NCI-H1092 treated with DMSO at 0.1 percent for 48 hours (cell line): Measurements from ENCODE around the gene SLC49A3.
"Not testable (repeated sequence)": the region's sequence is repeated elsewhere in the genome, so short reads cannot be mapped to it uniquely, and the experiment has no call there.

Experiments used
- DNase-seq: peaks from one replicate; lab custom pipeline; 2025; lab: John Stamatoyannopoulos, UW

Gene SLC49A3

DNA sequence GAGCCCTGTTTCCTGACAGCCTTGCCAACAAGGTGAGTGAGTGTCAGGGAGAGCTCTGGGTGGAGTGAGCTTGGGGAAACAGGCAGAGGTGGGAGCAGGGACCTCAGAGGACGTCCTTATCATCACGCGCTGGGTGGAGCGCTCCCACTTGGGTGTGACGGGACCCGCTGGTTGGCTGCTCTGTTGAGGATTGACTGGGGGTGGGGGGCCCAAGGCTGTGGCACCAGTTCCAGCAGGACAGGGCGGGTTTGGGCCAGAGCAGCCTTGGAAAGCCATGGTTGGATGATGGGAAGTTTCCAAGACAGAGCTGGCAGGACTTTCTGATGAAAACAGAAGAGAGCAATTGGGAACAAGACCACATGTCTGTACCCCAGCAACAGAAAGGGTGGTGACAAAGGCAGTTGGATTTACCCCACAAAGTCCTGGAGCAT is 13.7 kb upstream of the SLC49A3 start:
- no peak for DNase-seq

DNA sequence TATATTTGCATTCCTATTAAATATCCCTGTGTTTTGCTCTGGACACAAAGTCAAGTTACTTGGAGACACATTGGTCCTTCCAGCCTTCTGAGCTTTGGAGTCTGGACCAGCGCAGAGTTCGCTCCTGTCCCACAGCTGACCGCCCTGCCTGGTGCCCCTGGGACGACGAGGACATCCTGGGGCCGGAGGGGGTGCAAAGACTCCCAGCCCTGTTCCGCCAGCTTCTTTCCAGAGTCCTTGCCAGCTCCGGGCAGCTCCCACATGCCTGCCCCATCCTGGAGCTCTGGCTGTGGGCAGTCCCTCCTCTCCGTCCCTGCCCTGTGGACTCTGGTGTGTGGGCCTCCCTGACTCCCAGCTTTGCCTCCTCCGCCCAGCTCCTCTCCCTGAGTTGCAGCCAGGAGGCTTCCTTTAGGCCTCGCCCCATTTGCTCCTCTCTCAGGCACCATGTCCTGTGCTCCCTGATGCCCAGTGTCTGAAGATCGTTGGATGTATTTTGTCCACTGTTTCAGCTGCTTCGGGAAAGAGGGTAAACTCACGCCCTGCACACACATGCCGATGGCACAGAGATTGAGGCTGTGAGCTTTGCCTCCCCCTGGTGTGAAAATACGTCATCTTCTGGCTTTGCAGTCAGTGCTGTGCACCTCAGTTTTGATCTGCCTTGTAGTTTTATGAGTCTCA is 11.8 kb upstream of the SLC49A3 start:
- no peak for DNase-seq

DNA sequence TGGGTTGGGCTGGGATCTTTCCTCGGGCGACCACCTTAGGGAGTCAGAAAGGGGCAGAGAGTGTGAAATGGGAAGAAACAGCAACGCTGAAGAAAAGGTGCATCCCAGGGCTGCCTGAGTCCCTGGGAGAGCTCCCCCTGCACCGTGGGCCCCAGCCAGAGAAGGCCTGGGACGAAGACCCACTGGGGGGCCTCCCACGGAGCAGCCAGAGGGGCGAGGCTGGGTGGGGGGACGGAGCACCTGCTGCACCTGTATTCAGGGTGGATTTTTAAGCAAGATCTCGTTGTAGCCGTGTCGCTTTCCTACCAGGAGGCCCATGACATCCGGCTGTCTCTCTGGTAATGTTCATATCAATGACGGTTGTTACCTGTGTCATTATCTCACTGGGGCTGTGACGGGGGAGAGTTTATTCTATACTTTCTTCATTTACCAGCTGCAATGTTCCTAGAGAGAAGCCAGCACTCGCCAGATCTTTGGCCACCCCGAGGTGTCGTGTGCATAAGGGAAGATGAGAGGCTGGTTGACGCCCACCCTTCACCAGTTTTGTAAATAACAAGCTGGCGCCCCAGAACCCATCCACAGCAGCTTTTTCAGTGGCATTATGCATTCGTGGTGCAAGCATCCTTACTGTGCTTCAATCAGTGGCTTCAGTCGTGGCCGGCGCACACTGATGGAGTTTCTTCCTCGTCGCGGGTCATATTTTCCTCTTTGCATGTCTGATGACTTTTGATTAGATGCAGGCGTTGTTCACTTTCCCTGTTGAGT is 11.0 kb upstream of the SLC49A3 start:
- no peak for DNase-seq

DNA sequence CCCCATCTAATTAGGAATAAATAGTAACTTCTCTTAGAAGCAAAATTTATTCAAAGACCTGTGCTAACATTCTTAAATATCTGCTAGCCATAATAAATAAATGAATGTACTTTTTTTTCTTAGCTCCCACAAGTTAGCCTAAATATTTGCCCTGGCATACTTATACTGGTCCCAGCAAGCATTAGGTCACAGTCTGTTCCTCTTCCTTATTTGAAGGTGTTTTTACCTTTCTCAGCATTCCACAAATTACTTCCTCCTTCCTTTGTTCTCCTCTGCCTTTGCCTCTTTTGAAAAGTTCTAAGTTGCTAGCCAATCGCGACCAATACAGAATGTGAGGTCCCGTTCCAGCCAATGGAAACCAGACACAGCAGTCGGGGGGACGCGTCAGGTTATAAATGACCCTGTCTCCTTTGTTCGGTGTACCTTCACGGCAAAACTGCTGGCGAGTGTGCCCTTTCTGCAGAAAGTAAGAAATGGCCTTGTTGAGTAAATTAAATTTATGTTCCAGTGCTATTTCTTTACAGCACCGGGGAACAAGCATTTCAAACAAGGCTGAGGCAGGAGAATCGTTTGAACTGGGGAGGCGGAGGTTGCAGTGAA is 5.5 kb upstream of the SLC49A3 start:
- not testable (repeated sequence) for DNase-seq

DNA sequence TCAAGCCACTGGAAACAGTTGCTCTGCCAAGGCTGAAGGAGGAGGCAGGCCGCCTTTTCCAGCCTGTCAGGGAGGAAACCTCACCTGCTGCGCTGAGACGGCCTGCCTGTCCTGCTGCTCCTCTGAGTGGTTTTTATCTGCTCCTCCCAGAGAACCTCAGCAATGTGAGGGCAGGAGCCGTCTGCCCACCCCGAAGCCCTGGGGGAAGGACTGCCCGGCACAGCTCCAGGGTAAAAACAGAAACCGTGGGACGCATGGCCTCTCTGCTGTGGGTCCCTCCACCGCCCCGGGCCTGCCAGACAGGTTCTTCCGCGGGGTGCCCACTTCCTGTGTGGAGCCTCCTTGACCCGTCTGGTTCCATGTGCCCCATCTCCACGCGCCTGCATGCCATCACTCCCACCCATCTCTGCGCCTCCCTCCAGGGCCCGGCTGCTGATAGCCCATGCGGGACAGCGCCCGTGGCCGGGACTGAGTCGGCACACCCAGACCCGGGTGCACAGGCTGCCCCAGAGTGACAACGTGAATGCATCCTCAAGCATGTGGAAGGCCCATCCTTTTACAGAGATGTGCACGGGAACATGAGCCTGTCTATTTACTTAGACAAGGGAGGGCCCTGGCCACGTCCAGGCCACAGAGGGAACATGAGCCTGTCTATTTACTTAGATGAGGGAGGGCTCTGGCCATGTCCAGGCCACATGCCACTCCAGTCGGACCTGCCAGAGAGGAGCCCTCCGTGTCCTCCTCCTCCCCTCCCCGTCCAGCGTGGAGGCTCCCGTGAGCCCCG is 4.0 kb upstream of the SLC49A3 start:
- DNase-seq = no peak

DNA sequence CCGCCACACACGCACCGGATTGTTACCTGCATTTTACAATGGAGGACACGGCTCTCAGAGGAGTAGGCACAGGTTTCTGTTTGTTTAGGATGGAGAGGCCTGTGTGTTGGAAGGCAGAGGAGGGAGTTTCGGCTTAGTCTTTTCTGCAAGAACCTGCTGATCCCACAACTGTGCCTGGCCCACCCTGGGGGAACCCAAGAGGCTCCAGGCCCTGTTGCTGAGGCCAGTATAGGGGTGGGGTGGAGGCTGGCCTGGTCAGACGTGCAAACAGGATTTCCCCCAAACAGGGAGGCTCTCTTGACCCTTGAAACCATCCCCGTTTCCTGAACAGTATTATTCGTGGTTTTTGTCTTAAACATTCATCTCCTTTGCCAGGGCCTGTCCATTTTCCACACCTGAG is 772 bp upstream of the SLC49A3 start:
- no peak for DNase-seq

DNA sequence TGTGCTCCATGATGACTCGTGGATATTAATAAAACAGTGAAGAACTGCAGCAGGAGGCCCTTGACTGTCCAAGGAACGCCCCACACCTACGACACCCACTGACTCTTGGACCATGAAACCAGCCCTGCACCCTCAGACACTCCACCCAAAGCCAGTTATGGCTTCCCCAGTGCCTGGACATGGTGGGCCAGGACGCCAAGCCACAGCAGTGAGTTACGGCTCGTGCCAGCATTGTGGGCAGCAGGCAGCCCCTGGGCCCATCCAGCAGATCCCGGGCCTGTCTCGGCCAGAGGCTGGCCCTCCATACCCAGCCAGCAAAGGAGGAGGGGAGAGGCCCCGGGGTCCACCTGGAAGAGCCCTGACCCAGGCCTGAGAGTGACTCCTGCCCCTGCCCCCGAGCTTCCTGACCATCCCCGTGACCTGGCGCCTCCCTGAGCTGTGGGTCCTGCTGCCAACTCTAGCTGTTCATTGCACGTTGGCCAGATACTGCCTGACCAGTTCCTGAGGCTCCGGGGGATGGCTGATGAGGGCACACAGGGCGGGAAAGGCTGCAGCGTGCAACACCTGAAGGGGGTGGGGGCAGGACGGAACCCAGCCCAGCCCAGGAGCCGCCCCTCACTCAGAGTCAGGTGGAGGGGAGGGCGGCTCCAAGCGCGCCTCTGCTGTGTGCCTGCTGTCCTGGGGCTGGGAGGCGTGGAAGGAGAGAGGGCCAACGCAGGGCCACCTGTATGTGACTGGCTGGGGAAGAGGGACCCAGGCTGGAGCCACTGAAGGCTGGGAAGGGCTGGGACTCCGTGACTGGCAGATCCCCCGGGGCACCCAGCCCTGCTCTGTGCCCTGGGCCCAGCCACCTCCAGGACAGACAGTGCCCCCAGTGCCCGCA is 739 bp downstream of the SLC49A3 start:
- no peak for DNase-seq

DNA sequence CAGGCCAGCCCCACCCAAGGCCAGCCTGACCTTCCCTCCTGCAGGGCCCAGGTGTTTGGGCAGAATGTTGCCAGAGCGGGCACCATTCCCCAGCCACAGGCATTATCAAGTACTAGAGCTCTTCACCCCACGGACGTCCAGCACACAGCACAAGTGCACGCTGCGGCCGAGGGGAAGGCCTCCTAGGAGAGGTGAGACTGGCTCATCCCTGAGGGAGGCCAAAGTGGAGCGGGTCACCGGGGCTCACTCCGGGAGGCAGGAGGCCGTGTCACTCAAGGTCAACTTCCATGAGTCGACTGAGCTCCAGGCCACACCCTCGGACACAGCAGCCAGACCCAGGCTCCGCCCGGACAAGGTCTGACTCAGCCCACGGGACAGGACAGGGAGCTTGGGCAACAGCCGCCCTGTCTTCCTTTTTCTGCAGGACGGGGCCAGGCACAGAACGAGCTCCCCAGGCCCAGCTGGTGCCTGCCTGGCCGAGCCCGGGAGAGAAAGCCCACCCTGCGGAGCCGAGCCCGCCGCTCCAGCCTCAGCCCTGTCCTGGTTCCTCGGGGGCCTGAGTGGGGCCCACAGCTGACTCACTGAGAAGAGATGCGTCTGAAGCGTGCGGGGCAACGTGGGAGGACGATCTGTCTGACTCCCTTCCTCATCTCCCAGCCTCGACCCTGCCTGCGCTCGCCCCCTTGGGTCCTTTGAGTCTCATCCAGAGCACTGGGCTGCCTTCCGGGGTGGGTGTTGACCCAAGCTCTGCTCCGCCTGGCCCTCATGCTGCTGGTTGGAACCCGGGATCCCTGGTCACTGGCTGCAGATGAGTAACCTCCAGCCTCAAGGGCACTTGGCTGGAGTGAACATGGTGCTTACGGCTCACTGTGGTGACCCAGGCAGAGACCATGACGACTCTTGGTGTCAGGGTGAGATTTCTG is 1.6 kb downstream of the SLC49A3 start:
- no peak for DNase-seq

DNA sequence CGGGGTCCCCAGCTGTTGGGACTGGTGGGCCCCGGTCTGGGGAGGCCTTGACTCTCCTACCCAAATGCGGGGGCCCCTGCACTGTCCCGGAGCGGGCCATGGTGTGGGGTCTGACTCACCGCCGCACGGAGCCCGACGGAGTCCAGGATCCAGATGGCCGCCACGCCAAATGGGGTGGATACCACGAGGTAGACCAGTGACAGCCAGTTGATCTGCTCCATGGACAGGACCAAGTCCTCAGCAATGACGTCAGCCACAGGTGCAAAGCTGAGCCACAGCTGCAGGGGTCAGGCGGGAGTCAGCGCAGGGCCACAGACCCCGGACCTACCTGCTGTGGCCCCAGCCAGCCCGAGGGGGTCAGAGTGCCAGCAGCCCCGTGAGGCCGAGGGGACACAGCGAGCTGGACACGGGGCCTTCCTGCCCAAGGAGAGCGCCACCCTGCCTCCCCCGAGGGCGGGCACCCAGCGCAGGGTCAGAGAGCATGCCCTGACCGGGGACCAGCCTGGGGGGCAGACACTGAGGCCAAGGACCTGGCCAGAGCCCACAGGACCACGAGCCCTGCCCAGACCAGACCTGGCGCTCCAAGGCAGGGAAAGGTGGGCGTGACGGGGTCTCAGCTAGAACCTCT is 2.4 kb downstream of the SLC49A3 start:
- no peak for DNase-seq

DNA sequence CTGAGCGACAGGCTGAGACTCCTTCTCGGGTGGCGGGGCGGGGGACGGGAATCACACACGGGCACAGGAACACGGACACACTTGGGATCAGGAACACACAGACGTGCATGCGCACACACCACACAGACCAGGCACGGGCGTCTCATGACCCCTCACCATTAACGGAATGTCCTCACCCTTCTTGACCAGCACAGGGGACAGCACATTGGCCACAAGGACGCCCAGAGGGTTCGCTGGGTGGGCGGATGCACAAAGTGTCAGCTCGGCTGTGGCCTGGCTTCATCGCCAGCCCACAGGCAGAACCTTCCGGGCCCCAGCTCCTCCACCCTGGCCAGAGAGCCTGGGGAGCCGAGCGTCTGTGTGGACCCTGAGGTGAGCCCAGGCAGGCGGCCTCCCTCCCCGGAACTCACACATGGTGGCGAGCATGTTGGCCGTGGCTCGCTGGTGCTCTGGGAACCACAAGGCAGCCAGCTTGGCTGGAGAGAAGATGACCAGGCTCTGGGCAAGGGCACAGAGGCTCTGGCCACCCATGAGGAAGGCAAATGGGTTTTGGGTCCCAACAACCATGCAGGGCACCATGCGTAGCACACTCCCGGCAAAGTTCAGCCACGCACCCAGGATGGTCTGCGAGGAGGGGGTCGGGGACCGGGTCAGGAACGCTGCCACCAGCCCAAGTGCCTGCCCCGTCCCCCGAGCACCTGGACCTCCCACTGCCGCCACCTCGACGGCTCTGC is 3.1 kb downstream of the SLC49A3 start:
- no peak for DNase-seq

DNA sequence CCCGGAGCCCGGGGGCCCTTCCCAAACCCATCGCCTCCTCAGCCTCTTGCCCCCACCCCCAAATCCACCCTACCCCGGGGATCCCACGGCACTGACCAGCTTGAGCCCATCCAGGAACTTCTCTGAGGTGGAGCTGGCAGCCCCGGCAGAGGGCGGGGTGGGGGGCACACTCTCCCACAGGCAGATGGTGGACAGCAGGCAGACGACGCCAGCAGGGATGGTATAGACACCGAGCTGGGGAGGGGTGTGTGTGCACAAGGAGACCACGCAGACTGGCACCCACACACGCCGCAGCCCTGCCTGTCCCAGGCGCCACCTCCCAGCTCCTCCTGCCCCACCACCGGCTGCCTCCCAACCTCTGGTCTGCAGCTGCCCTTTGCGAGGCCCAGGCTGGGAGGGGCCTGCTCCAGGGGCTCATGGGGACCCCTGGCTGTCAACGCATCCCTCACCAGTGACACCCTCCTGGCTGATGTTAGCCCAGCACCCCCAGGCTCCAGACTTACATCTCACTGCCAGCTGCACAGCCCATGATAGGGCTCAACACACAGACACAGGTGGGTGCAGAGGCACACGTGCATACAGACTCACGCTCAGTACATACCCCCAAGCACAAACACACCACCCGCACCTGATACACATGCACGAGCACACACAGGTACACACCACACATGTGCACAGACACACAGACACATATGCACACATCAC is 4.2 kb downstream of the SLC49A3 start:
- DNase-seq = peak; percentile 45

DNA sequence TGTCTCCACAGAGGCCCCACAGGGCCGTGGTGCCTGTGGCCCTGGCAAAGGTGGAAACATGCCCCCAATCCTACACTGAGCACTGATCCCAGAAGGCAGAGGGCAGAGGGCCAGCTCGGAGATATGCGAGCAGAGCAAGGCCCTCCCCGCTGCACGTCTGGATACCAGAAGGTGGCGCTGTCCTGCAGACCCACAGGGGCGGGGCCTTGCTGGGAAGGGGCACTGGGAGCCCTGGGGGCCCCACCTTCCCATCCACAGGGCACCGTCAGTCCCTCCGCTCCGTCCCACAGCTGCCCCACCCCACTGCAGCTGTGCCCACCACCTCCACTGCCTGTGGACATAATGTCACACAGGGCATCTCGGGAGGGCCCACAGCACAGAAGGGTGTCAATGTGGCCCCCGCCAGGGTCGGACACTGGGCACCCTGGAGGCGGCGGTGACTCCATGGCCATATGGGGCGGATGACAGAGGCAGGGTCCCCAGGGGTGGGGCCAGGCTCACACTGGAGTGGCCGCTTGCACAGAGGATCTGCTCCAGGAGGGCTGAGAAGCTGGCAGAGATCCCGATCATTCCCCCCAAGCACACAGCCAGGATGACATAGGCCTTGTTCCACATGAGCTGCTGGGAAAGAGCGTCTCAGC is 4.8 kb downstream of the SLC49A3 start:
- DNase-seq = peak; percentile 60

DNA sequence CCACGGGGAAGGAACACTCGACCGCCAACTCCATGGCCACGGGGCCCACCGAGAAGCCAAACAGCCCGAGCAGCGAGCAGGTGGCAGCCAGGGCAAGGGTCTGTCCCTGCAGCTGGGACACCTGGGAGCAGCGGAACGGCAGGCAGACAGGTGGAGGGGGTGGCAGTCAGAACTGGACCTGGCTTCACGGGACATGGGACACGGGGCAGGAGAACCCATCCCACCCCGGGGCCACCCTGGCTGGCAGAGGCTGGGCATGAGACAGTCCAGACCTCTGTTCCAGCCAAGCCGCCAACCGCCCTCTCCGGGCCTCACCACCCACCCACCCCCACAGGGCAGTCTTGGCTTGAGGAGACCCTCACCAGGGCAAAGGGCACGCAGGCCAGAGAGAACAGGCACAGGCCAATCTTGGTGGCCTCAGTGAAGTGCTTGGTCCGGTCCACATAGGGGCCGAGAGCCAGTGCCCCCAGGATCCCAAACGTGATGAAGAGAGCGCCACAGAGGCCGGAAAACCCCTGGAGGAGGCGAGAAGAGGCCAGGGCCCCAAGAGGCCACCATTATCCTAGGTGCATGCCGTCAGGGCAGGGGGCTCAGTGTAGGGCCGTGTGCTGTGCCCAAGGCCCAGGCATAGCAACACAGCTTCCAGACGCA is 5.6 kb downstream of the SLC49A3 start:
- no peak for DNase-seq

DNA sequence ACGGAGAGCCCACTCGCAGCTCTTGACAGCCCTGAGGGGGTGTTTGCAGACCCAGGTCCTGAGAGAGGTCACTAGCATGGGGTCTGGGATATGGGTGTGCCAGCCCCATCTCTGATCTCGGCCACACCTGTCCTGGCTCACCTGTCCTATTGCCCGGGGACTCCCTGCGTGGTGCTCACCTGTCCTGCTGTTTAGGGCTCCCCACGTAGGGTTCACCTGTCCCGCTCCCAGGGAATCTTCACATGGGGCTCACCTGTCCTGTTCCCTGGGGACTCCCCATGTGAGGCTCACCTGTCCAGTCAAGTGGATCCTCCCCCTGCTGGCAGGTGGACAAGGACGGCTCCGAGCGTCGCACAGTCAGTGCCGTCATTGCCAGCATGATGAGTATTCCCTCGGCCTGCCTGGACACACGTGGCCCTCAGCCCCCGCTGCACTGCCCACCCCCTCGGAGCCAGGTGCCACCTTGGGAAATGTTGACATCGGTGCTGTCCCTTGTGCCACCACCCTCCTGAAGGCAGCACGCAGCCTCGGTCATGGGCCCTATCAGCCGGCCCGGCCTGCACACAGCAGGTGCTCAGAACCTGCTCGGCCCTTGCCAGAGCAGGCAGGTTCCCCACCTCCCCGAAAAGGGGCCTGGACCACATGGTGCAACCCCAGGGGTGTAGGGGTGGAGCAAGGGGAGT is 6.3 kb downstream of the SLC49A3 start:
- DNase-seq = no peak

DNA sequence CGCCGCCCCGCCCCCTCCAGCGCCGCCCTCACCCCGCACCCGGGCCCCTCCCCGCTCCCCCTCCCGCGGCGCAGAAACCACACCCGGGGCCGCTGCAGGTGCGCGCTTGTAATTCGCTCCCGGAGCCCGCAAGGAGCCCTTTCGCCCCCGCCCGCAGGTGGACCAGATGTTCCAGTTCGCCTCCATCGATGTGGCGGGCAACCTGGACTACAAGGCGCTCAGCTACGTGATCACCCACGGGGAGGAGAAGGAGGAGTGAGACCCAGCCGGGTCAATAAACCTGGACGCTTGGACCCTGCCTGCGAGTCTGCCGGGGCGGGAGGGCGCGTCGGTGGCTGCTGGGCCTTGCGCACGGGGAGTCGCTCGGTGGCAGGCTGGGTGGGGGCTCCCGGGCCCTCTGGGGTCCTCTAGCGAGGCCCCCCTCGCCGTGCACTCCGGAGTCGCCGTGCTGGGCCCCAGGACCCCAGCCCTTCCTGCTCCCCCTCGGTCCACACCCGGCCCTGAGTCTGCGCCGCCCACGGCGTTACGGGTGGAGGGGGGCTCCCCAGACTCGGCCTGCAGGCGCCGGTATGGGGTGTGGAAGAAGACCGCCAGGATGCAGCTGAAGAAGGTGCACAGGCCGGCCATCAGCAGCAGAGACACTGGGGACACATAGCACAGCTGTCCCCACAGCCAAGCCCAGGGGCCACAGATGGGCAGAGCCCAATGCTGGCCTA is 7.1 kb downstream of the SLC49A3 start:
- DNase-seq = no peak

DNA sequence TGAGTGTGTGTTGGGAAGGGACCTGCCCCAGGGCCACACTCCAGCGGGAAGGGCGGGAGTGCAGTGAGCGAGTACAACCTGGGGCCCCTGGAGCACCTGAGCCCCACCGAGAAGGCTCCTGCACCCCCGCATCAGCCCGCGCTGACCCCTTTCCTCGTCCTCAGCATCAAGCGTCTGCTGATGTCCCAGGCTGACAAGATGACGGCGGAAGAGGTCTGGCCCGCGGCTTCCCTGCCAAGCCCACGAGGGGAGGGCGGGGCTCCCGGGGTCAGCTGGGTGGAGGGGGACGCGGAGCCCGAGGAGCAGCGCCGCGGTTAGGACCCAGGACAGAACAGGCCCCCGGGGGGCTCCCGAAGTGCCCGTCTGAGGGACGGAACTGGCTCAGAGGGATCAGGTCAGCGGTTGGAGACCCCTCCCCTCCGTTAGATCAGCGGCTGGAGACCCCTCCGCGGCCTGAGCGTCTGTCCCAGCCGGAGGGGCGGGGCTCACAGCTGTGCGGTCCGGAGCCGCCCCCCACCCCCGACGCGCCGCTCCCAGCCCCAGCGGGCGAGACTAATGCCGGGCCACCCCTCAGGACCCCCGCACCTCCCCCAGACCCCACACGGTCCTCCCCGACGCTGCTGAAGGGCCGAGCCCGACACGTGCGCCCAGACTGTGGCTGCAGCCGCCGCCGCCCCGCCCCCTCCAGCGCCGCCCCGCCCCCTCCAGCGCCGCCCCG is 7.9 kb downstream of the SLC49A3 start:
- DNase-seq = no peak
